Cardiac fibroblast (primary cell): Measurements from ENCODE around the gene METAP1D.

Experiments used
- DNase-seq, 2 donors: peaks; one replicate each; pipeline versions ENCODE4 v3.0.0 to v3.0.0-alpha.2; 2010; ENCODE audit warnings: low read depth in 2 of 2
- H3K4me3 ChIP-seq, 2 donors: replicated peaks in 1 of 2; 1 replicate in 1 of 2; 2 replicates in 1 of 2; pipeline ENCODE4 v1.5.1; 2011; ENCODE audit warnings: low read depth in 2 of 2, low read length in 2 of 2, mild to moderate bottlenecking in 2 of 2, moderate library complexity in 1 of 2
- CTCF ChIP-seq: IDR thresholded peaks from one replicate; pipeline ENCODE4 v1.5.1; 2011; ENCODE audit warnings: low read depth, mild to moderate bottlenecking, low read length, inconsistent platforms

The METAP1D gene

GRCh38 chr2:172031536-172031935 is 31.8 kb downstream of the METAP1D start:
- DNase-seq: peak in 1 of 2 donors; percentile 19
- TF ChIP-seq CTCF: no peak
- H3K4me3 ChIP-seq: no peak overlapping the region

GRCh38 chr2:172038121-172038520 is 38.4 kb downstream of the METAP1D start:
- H3K4me3 ChIP-seq: no peak overlapping the region
- no peak for TF ChIP-seq CTCF
- DNase-seq: no peak

- no peak overlapping the region for H3K4me3 ChIP-seq
- TF ChIP-seq CTCF: no peak
- DNase-seq: peak in 1 of 2 donors; percentile 44
These were observed 38.9 kb downstream of the METAP1D start for GRCh38 chr2:172038604-172039003.

- TF ChIP-seq CTCF: no peak
- DNase-seq: no peak
- H3K4me3 ChIP-seq: no peak overlapping the region
These were observed 39.4 kb downstream of the METAP1D start for GRCh38 chr2:172039011-172039704.

- no peak for TF ChIP-seq CTCF
- H3K4me3 ChIP-seq: no peak overlapping the region
- peak in 1 of 2 donors; percentile 3 for DNase-seq
These were observed 40.6 kb downstream of the METAP1D start for GRCh38 chr2:172040311-172040710.

- no peak for TF ChIP-seq CTCF
- peak; percentile 3 to 11 for DNase-seq
- no peak overlapping the region for H3K4me3 ChIP-seq
These were observed 46.4 kb downstream of the METAP1D start for GRCh38 chr2:172046080-172046678.
